ENCODE data around the gene HOXD8. TPM values are rescaled to one million over a fixed set of nuclear protein-coding genes. Genes with fewer than 3 reads are reported as not detected.

The HOXD8 gene
- total and polyA plus RNA-seq, 10 of the 15 experiments (the other 5 are each of a cell fraction or from before 2014, with no cell fraction given): not detected

DNA sequence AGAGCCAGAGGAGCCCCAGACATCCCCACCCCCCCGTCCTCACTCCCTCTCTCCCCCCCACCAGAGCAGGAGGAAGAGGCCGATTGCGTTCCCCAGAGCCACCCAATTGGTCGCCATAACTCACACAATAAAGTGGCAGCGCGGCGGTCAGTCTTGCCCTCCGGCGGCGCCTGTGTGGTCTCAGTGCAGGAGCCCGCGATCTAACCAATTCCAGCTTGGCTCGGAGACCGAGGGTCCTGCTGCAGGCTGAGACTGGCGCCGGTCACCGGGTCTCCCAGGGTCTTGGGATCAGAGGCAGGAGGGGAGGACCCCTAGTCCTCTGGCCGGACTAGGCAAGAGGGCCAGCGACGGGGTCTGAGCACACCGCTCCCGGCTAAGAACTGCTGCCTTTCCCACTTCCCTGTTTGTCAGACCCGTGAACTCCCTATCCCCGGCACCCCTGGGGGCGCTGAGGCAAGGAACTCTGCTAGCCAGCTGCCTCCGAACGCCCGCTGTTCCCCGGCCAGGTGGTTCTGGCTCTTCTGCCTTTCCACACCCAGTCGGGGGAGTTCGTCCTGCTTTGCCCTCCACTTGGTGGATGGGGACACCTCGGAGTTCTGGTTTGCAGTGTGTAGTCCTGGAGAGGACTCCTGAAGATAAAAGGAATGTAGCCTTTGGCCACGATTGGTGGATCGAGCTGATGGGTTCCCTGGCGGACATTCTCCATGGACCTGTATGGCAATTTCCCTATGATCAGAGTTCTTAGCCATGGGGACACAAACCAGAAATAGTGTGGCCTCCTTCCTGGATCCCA, 30.9 kb upstream of the HOXD8 start:
- intact Hi-C loops (cut with micrococcal nuclease; ENCODE audit: unreplicated experiment) (no loop called here), in situ Hi-C loops (cut with MboI) (loop anchor here (5.0 kb wide), 2 partner anchors 411 to 731 kb away; no protein-coding TSS in a partner anchor)
- Histone ChIP-seq H3K9me3 (replicated peaks; ENCODE audit: control insufficient read depth, insufficient read depth, low read length) (no peaks in the 10 kb centered on the region; the same call in 2 of the 3 replicates), H3K9ac (ENCODE audit: control insufficient read depth, insufficient read depth, low read length) (no peak overlapping the region), H3K4me1 (ENCODE audit: control insufficient read depth, insufficient read depth, low read length) (peaks cover 3% of the 10 kb centered on the region; the same call in 1 of the 2 replicates), H2AFZ (ENCODE audit: control insufficient read depth, low read depth, low read length) (no peak overlapping the region), H3K36me3 (ENCODE audit: control insufficient read depth in 2 of 2, insufficient read depth in 2 of 2, low read length in 1 of 2) (no peaks in the 10 kb centered on the region), H3K27me3 (replicated peaks in 1 of 2; ENCODE audit: control insufficient read depth in 2 of 2, insufficient read depth in 2 of 2, low read length in 1 of 2) (peaks cover 12 to 32% of the 10 kb centered on the region in 2 experiments), H4K20me1 (ENCODE audit: control insufficient read depth, insufficient read depth) (no peaks in the 10 kb centered on the region), H3K79me2 (ENCODE audit: control insufficient read depth, insufficient read depth, low read length) (no peaks in the 10 kb centered on the region), H3K27ac (ENCODE audit: control insufficient read depth, insufficient read depth) (no peak overlapping the region), H3K4me2 (ENCODE audit: control insufficient read depth, insufficient read depth) (no peak overlapping the region), H3K4me3 (no peak overlapping the region)
- RAD21 ChIA-PET (ENCODE audit: unreplicated experiment): interaction anchor here (0.7 to 3.0 kb wide), 4 partner anchors 409 to 847 kb away, joined by 3 to 50 read pairs (median 6); no protein-coding TSS in a partner anchor
- CTCF ChIA-PET: interaction anchor here (0.8 to 3.7 kb wide), 8 partner anchors 12 to 847 kb away, joined by 3 to 83 read pairs (median 6); no protein-coding TSS in a partner anchor
- FAIRE-seq: no peak
- ATAC-seq: no peak
- DNase-seq (ENCODE audit: low read depth, low spot score): no peak
- no TSS peak for BruUV-seq (replicated peaks)
- SMC1A ChIA-PET (ENCODE audit: uncharacterized antibody, unreplicated experiment): interaction anchor here (0.8 to 4.7 kb wide), 2 partner anchors 409 to 416 kb away, joined by 3 to 56 read pairs; no protein-coding TSS in a partner anchor
- POLR2A ChIA-PET: no interaction called here
- 22% methylated on average over 35 of the region's 35 CpGs for WGBS (ENCODE audit: insufficient coverage, insufficient replicate concordance, low lambda C conversion rate, missing lambda C conversion rate)
- TF ChIP-seq ZNF24 (IDR thresholded peaks at IDR 0.05) (no peak), NR2F1 (conservative IDR thresholded peaks at IDR 0.05) (no peak), RB1 (IDR thresholded peaks at IDR 0.05; ENCODE audit: borderline replicate concordance) (no peak), NFIC (IDR thresholded peaks at IDR 0.05; ENCODE audit: low read depth, low read length) (no peak), CBX3 (IDR thresholded peaks at IDR 0.05; ENCODE audit: borderline replicate concordance, low read depth) (no peak), SMAD5 (IDR thresholded peaks at IDR 0.05; ENCODE audit: low read depth) (no peak), POLR2AphosphoS5 (IDR thresholded peaks at IDR 0.05; ENCODE audit: low read length) (no peak), NRF1 (conservative IDR thresholded peaks at IDR 0.05; ENCODE audit: low read depth, low read length) (no peak), SMC3 (IDR thresholded peaks at IDR 0.05; ENCODE audit: borderline replicate concordance, low read length) (no peak), ZNF274 (IDR thresholded peaks at IDR 0.05; ENCODE audit: insufficient read depth, insufficient read length) (no peak), RAD21 (IDR thresholded peaks at IDR 0.05; ENCODE audit: insufficient read depth, low read depth, low read length) (no peak), NKRF (conservative IDR thresholded peaks at IDR 0.05) (no peak), BRCA1 (IDR thresholded peaks at IDR 0.05; ENCODE audit: low read depth, low read length) (no peak), POU2F2 (IDR thresholded peaks at IDR 0.05; ENCODE audit: borderline replicate concordance, low read depth, low read length) (no peak), STAT3 (IDR thresholded peaks at IDR 0.05; ENCODE audit: low read depth, low read length) (no peak), SREBF1 (IDR thresholded peaks at IDR 0.05; ENCODE audit: low read length) (no peak)
- TF ChIP-seq, protein P1, sequence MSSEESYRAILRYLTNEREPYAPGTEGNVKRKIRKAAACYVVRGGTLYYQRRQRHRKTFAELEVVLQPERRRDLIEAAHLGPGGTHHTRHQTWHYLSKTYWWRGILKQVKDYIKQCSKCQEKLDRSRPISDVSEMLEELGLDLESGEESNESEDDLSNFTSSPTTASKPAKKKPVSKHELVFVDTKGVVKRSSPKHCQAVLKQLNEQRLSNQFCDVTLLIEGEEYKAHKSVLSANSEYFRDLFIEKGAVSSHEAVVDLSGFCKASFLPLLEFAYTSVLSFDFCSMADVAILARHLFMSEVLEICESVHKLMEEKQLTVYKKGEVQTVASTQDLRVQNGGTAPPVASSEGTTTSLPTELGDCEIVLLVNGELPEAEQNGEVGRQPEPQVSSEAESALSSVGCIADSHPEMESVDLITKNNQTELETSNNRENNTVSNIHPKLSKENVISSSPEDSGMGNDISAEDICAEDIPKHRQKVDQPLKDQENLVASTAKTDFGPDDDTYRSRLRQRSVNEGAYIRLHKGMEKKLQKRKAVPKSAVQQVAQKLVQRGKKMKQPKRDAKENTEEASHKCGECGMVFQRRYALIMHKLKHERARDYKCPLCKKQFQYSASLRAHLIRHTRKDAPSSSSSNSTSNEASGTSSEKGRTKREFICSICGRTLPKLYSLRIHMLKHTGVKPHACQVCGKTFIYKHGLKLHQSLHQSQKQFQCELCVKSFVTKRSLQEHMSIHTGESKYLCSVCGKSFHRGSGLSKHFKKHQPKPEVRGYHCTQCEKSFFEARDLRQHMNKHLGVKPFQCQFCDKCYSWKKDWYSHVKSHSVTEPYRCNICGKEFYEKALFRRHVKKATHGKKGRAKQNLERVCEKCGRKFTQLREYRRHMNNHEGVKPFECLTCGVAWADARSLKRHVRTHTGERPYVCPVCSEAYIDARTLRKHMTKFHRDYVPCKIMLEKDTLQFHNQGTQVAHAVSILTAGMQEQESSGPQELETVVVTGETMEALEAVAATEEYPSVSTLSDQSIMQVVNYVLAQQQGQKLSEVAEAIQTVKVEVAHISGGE (CRISPR knock-in tag; IDR thresholded peaks at IDR 0.05): no peak
- TF ChIP-seq, protein P2, sequence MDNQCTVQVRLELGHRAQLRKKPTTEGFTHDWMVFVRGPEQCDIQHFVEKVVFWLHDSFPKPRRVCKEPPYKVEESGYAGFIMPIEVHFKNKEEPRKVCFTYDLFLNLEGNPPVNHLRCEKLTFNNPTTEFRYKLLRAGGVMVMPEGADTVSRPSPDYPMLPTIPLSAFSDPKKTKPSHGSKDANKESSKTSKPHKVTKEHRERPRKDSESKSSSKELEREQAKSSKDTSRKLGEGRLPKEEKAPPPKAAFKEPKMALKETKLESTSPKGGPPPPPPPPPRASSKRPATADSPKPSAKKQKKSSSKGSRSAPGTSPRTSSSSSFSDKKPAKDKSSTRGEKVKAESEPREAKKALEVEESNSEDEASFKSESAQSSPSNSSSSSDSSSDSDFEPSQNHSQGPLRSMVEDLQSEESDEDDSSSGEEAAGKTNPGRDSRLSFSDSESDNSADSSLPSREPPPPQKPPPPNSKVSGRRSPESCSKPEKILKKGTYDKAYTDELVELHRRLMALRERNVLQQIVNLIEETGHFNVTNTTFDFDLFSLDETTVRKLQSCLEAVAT (IDR thresholded peaks at IDR 0.05): no peak
